AG04450 (cell line): ENCODE measurements around the gene KCTD16. TPM values are rescaled to one million over a fixed set of nuclear protein-coding genes. Genes with fewer than 3 reads are reported as not detected.

Experiments
- CTCF ChIA-PET: fragments of 300-600, 350-600 bp; formaldehyde crosslinking; extraction: SDS; loops from one replicate; lab custom pipeline; 2022; ENCODE audit warnings: antibody characterized with exemption, inconsistent platforms; lab: Charles Lee
- POLR2A ChIA-PET: fragments of 350-600 bp; formaldehyde crosslinking; extraction: SDS; loops from one replicate; lab custom pipeline; 2021; ENCODE audit warnings: antibody characterized with exemption, inconsistent platforms; lab: Yijun Ruan, JAX
- DNase-seq: peaks from one replicate; pipeline ENCODE4 v3.0.0-alpha.2; 2011; ENCODE audit warnings: low read depth, low spot score
- H3K27ac ChIP-seq: one replicate; pipeline ENCODE4 v1.5.1; 2012; ENCODE audit warnings: low read depth, low read length, control low read depth
- H3K27me3 ChIP-seq: one replicate; pipeline ENCODE4 v1.6.0; 2012; ENCODE audit warnings: low read length; ENCODE audit not compliant: control insufficient read depth, insufficient read depth
- H3K4me3 ChIP-seq: 2 replicates; pipeline ENCODE4 v1.5.1; 2011; ENCODE audit warnings: mild to moderate bottlenecking, low read depth, low read length, control low read depth
- H3K9me3 ChIP-seq: 2 replicates; pipeline ENCODE4 v1.5.1; 2012; ENCODE audit warnings: low read length; ENCODE audit not compliant: control insufficient read depth, insufficient read depth
- polyA plus RNA-seq: library from polyadenylated mRNA; depleted of rRNA; stranded (reverse); fragments of >200 nt; gene quantifications from 2 replicates; pipeline ENCODE4 v1.2.3, GENCODE V29; 2011
- TF ChIP-seq, protein P1 (sequence below): IDR thresholded peaks from 2 replicates; pipeline ENCODE4 v1.5.1; 2011; ENCODE audit warnings: low read depth, low read length, control low read depth, inconsistent platforms

The KCTD16 gene
- polyA plus RNA-seq, 1 experiment = 0.38 TPM

DNA sequence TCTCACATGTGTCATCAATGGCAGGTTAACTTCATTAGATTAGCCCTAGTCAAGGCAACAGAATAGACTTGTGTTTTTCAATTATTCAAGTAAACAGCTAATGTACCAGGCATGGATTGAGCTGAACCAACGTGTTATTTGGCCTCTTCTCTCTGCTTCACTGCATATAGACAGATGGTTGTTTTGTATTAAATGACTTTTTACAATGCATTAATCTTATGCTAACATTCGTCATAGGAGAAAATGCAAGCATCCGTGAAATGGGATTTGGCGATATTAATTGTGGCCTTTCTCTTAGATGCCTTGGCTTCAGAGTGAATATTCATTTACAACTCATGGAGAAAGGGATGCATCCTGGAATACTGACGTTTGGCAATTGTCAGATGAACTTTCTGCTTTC lies 208.0 kb downstream of the KCTD16 start:
- CTCF ChIA-PET = no interaction called here
- H3K27ac ChIP-seq = no peak overlapping the region
- H3K27me3 ChIP-seq = no peaks in the 10 kb centered on the region
- DNase-seq = no peak
- POLR2A ChIA-PET = no interaction called here
- no peaks in the 10 kb centered on the region for H3K9me3 ChIP-seq
- TF ChIP-seq, protein P1, sequence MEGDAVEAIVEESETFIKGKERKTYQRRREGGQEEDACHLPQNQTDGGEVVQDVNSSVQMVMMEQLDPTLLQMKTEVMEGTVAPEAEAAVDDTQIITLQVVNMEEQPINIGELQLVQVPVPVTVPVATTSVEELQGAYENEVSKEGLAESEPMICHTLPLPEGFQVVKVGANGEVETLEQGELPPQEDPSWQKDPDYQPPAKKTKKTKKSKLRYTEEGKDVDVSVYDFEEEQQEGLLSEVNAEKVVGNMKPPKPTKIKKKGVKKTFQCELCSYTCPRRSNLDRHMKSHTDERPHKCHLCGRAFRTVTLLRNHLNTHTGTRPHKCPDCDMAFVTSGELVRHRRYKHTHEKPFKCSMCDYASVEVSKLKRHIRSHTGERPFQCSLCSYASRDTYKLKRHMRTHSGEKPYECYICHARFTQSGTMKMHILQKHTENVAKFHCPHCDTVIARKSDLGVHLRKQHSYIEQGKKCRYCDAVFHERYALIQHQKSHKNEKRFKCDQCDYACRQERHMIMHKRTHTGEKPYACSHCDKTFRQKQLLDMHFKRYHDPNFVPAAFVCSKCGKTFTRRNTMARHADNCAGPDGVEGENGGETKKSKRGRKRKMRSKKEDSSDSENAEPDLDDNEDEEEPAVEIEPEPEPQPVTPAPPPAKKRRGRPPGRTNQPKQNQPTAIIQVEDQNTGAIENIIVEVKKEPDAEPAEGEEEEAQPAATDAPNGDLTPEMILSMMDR = no peak
- H3K4me3 ChIP-seq = no peak overlapping the region

DNA sequence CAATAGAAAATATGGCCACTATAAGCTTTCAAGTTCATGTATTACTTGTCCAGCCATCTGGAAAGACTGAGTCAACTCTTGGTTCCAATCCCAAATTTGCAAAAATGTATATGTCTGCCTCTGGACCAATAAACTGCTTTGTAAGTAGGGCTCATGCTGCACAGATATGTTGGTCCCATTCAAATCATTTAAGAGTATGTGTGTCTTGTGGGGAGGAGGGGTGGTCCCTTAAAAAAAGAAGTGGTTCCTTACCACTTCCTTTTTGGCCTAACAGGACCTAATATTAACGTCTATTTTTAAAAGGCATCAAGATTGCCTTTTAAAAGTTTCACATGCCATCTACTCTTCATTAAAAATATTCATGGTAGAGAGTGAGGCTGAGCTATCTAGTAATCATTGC lies 214.9 kb downstream of the KCTD16 start:
- POLR2A ChIA-PET = no interaction called here

DNA sequence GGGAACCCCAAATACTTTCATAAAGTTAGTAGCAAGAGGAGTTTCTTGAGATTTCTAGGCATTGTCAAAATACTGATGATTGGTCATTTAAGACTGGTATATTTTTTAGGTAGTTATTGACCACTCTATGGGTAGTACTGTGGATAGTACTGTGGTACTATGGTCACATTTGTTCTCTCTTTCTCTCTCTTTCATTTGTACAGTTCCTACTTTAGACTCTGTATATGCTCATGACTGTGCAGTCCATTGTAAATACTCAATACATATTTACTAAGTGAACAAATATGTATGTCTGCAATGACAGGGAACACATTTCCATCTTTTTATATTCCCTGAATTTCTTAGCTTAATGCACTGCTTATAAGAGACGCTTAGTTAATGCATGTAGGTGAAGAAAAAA lies 215.6 kb downstream of the KCTD16 start:
- TF ChIP-seq, protein P1 = no peak
- Histone ChIP-seq H3K4me3 (no peak overlapping the region), H3K27me3 (no peaks in the 10 kb centered on the region), H3K27ac (no peak overlapping the region), H3K9me3 (no peaks in the 10 kb centered on the region)
- CTCF ChIA-PET = no interaction called here
- no peak for DNase-seq
- POLR2A ChIA-PET = no interaction called here

More for the DNA sequence above, 214.9 kb downstream of the KCTD16 start:
- H3K27ac ChIP-seq = no peak overlapping the region
- H3K27me3 ChIP-seq = no peaks in the 10 kb centered on the region
- no peaks in the 10 kb centered on the region for H3K9me3 ChIP-seq
- no peak overlapping the region for H3K4me3 ChIP-seq
- CTCF ChIA-PET = no interaction called here
- DNase-seq = no peak
- TF ChIP-seq, protein P1 = no peak

DNA sequence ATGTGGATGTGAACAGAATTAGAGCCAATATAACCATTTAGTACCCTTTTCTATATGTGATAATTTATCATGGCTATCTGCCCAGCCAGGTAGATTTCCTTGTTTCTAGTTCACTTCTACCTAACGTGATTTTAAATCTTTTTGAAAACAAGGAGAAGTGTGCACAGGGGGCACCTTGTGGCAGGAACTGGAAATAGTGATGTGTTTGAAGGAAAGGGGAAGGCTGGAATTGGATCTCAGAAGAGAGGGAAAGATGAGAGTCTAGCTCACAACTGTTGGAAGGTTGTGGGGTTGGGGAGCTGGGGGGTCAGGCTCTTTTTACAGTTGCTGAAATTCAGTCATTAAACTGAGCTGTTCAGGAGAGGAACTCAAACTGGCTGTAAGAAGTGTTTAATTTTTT lies 219.5 kb downstream of the KCTD16 start:
- Histone ChIP-seq H3K9me3 (no peaks in the 10 kb centered on the region), H3K27ac (no peak overlapping the region), H3K4me3 (no peak overlapping the region), H3K27me3 (no peaks in the 10 kb centered on the region)
- CTCF ChIA-PET = interaction anchor here (1.7 to 3.7 kb wide), 2 partner anchors 186 to 1498 kb away, joined by 5 to 27 read pairs; no protein-coding TSS in a partner anchor
- TF ChIP-seq, protein P1 = peak; percentile 44
- no peak for DNase-seq
- POLR2A ChIA-PET = no interaction called here

DNA sequence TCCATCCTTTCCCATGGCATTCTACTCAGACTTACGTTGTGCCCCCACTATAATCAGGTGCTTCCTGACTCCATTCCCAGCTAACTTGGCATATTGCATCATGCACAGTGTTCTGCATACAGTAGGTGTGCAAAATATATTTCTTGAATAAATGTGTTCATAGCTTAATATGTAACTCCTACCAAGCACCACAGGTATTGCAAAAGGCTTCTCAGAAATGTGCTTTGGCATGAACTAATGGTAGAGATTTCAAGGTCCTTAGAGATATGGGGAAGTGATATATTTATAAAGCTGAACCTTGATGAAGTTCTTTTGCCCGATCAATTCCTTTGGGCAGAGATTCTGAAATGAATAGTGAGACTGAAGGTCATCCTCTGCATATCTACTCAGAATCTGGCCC lies 220.4 kb downstream of the KCTD16 start:
- POLR2A ChIA-PET = no interaction called here
- CTCF ChIA-PET = interaction anchor here (3.7 kb wide), 1 partner anchor 186 kb away, joined by 27 read pairs; no protein-coding TSS in a partner anchor

More for the DNA sequence above, 220.4 kb downstream of the KCTD16 start:
- no peak for DNase-seq
- Histone ChIP-seq H3K27ac (no peak overlapping the region), H3K4me3 (no peak overlapping the region), H3K27me3 (no peaks in the 10 kb centered on the region), H3K9me3 (no peaks in the 10 kb centered on the region)
- TF ChIP-seq, protein P1 = no peak
